ES-I3 (cell line): Measurements from ENCODE around the gene CD81.

Experiments
- H3K36me3 ChIP-seq: 2 replicates; pipeline ENCODE4 v1.6.1; 2013; ENCODE audit warnings: mild to moderate bottlenecking, low read length, control low read depth, moderate library complexity; ENCODE audit not compliant: insufficient read depth
- H3K4me1 ChIP-seq: 2 replicates; pipeline ENCODE4 v1.6.1; 2013; ENCODE audit warnings: mild to moderate bottlenecking, control low read depth, low read length; ENCODE audit not compliant: insufficient read depth
- H3K9ac ChIP-seq: 2 replicates; pipeline ENCODE4 v1.6.1; 2013; ENCODE audit warnings: low read depth, mild to moderate bottlenecking, low read length, moderate library complexity
- H3K9me3 ChIP-seq: 2 replicates; pipeline ENCODE4 v1.6.1; 2013; ENCODE audit warnings: mild to moderate bottlenecking, low read length, moderate library complexity; ENCODE audit not compliant: control insufficient read depth, insufficient read depth

The CD81 gene

DNA sequence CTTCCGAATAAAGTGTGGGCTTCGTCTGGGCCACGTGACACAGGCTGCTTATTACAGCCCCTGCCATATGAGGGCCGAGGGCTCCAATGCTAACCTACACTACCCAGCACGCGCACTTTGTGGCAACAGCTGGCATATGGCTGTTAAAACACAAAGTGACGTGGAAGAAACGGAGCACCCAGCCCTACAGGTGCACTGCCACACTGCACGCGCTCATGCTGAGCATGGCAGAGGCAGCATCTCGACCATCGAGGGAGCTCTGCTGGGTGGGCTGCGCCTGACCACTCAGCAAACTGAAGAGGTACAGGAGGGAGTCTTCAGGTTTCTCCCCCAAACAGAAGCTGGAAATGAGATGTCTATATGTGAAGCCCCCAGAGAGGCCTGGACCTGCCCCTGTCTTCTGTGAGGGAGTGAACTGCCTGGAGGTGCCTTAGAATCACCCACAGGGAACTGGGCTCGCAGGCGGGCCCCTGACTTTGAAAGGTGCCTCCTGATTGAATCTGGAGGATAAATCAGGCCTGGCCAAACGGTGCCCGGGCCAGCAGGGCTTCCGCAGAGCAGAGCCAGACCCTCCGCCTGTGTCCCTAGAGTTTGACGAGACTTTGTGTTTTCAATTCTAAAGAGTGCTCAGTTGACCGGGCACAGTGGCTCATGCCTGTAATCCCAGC, 41.7 kb downstream of the CD81 start:
- no peaks in the 10 kb centered on the region for H3K36me3 ChIP-seq
- H3K9ac ChIP-seq: no peak overlapping the region
- no peaks in the 10 kb centered on the region for H3K4me1 ChIP-seq
- H3K9me3 ChIP-seq: no peaks in the 10 kb centered on the region

DNA sequence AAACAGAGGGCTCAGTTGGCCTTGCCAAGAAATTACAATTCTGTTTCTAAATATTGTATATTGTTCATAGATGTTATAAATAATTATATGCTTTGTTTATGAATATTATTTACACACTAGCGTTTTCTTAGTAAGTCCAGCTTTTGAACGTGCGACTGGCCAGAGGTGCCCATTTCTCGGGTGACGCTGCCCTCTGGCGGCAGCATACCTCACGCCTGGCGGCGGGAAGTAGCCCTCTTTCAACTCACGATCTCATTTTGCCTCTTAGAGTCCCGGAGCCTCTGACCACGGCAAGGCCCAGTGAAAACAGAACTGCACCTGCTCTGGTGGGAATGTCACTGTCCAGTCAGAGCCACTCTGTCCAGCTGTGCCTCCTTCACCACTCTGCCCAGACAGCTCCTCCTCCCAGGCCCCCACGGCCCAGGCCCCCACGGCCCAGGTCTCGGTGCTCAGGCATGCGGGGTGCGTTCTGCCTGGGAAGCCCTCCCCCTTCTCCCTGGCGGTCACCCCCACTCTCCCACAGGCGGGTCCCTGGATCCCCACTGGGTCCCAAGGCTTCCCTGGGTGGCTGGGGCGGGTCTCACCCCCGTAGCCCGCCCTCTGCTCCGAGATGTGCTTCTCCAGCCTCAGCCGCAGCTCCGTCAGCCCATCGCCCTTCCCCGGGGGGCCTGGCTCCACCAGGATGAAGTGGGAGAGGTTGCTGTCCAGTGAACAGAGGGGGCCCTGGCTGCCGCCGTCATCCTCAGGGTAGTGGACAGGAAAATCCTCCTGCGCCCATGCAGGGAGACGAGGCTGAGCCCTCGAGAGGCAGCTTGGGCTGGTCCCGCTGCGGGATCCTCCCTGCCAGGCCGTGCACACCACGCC, 42.8 kb downstream of the CD81 start:
- H3K9ac ChIP-seq: no peak overlapping the region
- H3K9me3 ChIP-seq: no peaks in the 10 kb centered on the region
- H3K4me1 ChIP-seq: no peaks in the 10 kb centered on the region
- H3K36me3 ChIP-seq: no peaks in the 10 kb centered on the region

DNA sequence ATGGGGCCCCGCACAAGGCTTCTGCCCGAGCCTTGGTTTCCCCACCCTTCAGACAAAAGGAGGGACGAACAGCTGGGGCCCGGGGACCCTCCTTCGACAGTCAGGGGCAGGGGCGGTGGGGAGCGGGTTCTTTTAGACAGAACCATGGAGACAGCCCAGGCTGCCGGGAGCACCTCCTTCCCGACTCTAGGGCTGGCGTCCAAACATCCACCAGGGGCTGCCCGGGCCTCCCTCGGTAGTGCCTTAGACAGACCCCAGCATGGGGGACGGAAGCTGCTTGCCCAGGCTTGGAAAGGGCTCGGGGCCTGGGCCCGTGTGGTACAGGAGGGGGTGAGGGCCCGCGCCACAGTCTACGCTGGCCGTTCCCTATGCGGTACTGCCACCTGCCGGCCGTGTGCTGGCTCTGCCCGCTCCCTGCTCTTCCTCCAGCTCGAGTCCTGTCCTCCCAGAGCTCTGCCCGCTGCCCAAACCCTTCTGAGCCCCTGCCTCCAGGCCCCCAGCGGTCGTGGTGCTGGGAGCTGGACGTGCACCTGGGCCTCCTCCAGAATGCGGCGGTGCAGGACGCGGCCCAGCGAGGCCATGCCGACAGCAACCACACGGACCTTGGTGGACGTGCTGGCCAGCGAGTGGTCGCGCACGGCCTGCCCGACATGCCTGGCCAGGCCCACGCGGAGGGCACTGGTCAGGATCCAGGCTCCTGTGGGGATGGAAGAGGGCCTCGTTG, 43.6 kb downstream of the CD81 start:
- no peak overlapping the region for H3K9ac ChIP-seq
- no peaks in the 10 kb centered on the region for H3K9me3 ChIP-seq
- no peaks in the 10 kb centered on the region for H3K4me1 ChIP-seq
- no peaks in the 10 kb centered on the region for H3K36me3 ChIP-seq

DNA sequence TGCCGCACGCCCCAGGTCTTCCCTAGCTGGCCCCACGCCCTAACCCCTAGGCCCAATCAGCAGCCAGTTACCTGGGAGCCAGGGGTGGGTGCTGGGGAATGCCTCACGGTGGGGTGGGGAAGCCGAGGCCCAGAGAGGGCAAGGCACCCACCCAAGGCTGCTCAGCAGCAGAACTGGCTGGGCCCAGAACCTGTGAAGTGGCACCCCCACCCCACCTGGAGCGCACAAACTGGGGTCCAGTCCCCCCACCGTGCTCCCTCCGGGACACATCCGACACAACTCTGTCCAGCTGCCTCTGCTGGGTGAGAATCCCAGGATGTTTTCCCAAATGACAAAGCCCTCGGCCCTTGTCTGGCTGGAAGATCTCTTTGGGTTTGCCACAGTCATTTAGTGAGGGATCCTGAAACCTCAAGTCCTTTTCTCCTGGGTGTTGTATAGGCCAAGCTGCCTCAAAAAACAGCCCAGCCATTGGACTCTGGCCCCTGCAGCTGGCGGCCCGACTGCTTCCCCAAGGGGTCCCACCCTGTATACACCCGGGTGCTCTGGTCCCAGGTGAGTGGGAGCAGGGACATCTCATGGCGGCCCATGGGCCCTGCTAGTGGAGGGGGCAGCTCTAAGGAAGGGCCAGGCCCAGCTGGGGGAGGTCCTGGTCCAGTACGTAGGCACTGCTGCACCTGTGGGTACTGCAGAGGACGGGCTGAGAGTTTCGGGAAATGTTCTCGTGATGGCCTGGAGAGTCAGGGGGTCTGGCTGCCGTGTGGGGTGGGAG, 44.3 kb downstream of the CD81 start:
- Histone ChIP-seq H3K36me3 (no peaks in the 10 kb centered on the region), H3K9ac (no peak overlapping the region), H3K9me3 (no peaks in the 10 kb centered on the region), H3K4me1 (no peaks in the 10 kb centered on the region)

DNA sequence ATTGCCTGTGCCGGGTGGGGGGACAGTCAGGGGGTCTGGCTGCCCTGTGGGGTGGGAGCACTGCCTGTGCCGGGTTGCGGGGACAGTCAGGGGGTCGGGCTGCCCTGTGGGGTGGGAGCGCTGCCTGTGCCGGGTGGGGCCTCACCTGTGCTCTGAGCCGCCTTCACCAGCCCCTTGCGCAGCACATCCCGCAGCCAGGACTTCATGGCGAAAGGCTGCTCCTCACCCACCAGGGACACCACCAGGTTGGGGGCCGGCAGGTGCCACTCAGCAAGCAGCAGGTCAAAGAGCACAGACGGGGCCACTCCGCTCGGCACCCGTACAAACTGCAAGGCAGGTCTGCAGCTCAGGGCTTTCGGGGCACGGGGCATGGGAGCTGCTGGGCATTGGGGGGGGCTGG, 44.9 kb downstream of the CD81 start:
- no peaks in the 10 kb centered on the region for H3K4me1 ChIP-seq
- no peak overlapping the region for H3K9ac ChIP-seq
- H3K9me3 ChIP-seq: no peaks in the 10 kb centered on the region
- no peaks in the 10 kb centered on the region for H3K36me3 ChIP-seq

DNA sequence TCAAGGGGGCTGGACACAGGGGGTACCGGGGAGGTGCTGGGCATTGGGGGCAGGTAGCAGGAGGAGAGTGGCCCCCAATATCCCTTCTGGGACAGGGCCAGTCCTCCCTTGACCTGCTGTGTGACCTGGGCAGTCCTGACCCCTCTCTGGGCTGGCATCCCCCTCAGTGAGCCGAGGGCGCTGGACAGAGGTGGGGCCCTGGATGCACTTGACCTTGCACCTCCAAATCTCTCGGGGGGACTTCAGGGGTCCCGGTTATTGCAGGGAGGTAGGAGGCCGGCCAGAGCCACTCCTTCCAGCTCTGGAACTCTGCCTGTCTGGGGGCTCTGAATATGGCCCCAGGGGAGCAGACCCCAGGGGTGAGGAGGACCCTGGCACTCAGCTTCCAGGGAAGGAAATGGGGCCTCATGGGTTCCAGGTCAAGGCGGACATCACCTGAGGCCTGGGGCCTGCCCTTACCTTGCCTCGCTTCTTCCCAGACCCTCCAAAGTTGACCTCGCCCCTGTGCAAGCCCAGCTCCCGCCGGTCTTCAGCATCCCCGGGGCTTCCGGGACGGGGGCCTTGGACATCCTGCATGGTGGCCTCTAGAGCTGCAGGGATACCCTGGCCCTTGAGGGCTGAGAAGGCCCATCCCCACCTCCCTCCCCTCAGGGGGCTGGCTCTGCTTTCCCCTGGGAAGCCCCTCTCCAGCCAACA, 45.5 kb downstream of the CD81 start:
- Histone ChIP-seq H3K4me1 (no peaks in the 10 kb centered on the region), H3K9ac (no peak overlapping the region), H3K9me3 (no peaks in the 10 kb centered on the region)

DNA sequence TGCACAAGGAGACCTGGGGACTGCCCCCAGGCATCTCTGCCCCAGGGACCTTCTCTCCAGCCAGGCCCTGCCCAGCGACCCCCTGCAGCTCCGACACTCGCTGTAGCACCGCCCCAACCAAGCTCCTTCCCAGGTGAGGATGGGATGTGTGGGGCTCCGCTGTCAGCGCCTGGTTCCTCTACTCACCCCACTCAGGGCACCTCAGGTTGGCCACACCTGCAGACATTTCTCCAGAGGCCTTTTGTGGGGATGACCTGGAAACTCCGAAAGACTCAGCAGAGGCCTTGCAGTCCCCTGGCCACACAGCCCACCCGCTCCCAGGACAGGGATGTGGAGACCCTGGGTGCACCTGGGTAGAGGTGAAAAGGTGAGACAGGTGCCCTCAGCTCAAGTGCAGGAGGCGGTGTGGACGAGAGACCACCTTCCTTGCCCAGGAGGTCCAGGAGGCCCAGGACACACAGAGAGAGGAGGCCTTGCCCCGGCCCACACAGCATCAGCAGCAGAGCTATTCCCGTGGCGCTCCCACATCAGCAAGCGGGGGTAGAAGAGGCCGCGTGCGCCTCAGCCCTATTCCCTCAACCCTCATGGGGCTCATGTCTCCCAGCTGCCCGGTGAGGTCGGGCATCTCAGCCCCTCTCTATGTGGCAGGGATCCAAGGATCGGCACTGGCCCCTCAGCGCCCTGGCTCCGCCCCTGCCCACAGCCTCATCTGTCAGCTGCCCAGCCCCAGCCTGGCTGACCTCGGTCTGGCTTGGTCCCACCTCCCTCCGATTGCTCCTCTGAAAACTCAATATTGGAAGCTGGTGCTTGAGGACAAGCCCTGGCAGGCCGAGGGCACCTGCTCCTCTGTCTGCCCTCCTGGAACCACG, 46.3 kb downstream of the CD81 start:
- Histone ChIP-seq H3K9me3 (no peaks in the 10 kb centered on the region), H3K36me3 (no peaks in the 10 kb centered on the region), H3K4me1 (no peaks in the 10 kb centered on the region), H3K9ac (no peak overlapping the region)

More for the DNA sequence above, 45.5 kb downstream of the CD81 start:
- no peaks in the 10 kb centered on the region for H3K36me3 ChIP-seq

DNA sequence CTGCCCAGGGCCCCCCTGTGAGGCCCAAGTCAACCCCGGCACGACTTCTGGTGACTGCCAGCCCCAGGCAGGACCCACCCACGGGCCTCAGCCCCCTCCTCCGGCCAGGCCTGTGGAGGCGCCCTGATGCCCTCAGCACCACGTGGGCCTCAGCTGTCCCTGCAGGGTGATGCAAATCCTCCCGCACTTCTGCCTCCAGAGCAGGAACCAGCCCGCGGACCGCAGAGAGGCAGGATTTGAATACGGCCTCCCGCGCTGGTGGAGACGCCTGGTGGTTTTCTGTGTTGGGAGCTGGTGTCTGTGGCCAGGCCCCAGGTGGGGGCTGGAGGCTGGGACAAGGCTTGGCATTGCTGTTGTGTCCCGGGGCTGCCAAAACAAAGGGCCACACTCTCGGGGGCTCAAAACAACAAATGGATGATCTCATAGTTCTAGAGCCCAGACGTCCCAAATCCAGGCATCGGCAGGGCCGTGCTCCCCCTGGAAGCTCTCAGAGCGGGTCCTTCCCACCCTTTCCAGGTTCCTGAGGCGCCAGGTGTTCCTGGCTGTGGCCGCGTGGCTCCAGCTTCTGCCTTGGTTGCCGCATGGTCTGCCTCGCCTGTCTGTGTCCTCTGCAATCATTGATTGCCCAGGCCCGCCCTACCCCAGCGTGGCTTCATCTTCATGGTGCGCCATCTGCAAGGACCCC, 47.8 kb downstream of the CD81 start:
- no peak overlapping the region for H3K9ac ChIP-seq
- no peaks in the 10 kb centered on the region for H3K36me3 ChIP-seq
- no peaks in the 10 kb centered on the region for H3K4me1 ChIP-seq
- H3K9me3 ChIP-seq: no peaks in the 10 kb centered on the region

DNA sequence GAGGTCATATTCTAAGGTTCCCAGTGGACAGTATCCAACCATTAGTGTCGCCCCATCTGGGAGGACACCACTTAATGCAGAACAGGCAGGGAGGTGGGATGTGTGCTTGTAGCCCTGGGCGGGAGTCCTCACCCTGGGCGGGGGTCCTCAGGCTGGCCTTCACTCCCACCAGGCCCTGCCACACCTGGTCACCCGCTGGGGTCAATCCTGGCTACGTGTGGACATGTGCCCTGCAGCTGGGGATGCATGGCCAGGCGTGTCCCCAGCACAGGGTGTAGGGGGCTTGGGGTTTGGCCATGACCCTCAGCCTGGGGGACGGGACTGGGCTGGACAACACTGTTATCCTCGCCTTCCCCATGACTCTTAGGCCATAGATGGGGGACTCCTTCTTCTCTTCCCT, 48.4 kb downstream of the CD81 start:
- no peak overlapping the region for H3K9ac ChIP-seq

DNA sequence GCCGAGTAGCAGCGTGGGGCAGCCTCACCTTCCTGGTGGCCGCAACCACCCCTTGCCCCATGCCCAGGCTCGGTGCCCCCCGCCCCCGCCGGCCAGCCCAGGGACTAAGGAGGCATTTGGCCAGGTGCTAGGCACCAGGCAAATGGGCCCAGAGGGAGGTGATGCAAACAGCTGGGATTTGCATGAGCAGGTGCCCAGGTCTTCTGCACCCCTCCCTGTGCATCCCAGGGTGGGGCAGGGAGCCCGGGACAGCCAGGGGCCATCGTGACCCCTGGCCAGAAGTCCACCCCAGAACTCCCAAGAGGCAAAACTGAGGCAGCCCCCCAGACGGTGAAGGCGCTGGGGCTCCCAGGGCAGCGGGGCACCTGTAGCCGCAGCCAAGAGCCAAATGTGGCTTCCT, 49.1 kb downstream of the CD81 start:
- Histone ChIP-seq H3K9me3 (no peaks in the 10 kb centered on the region), H3K9ac (no peak overlapping the region), H3K4me1 (no peaks in the 10 kb centered on the region), H3K36me3 (no peaks in the 10 kb centered on the region)

More for the DNA sequence above, 48.4 kb downstream of the CD81 start:
- Histone ChIP-seq H3K9me3 (no peaks in the 10 kb centered on the region), H3K36me3 (no peaks in the 10 kb centered on the region), H3K4me1 (no peaks in the 10 kb centered on the region)

DNA sequence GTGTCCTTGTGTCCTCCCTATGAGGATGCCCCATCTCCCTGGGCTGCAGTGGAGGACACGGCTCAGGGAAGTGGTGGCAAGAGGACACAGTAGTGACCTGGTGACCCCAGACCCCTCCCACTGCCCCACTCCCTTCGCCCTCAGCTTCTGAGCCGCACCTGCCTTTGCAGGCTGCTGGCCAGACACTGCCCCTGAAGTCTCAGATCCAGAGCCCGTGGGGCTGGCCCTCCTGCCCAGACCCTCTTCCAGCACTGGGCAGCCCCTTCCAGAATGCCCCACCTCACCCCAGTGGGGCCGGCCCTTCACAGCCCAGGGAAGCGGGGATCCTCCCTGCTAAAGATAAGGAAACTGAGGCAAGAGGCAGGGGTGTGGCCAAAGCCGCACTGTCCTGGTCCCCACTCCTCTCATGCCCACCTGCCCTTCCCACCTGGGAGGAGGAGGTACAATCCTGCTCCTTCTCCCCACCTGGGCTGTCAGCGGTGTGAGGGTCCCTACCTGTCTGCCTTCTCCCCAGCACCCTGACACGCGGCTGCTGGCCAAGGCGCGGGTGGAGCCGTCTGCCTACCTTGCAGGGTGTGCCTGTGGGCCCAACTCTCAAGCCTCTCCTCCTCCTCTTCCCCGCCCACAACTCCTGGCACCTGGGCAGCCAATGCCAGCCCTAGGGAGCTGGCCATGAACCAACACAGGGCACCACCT, 49.9 kb downstream of the CD81 start:
- Histone ChIP-seq H3K36me3 (no peaks in the 10 kb centered on the region), H3K9me3 (no peaks in the 10 kb centered on the region), H3K9ac (no peak overlapping the region)

DNA sequence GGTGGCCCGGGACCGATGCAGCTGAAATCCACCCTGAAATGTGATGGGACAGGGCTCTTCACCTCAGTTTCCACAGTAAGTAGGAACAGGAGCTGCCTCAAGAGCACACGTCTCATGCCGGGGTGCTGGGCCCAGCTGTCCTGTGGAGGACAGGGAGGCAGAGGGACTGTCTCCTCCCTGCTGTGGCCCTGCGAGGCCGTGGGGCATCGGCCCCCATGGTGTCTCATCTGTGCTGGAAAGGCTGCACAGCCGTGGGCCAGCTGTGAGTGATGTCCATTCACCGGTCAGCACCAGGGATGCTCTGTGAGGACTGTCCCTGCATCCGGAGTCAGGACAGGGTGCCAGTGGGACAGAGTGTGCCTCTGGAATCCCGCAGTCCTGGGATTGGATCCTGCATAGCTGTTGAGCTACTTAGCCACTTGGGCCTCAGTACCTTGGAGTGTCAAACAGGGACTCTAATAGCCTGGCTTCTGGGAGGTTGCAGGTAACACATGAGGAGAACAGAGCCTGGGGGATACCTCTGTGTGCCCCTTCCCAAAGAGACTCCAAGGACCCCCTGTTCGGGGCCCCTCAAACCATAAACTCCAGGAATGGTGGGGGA, 50.7 kb downstream of the CD81 start:
- H3K36me3 ChIP-seq: no peaks in the 10 kb centered on the region
- H3K9ac ChIP-seq: no peak overlapping the region
- no peaks in the 10 kb centered on the region for H3K9me3 ChIP-seq
- H3K4me1 ChIP-seq: no peaks in the 10 kb centered on the region

More for the DNA sequence above, 49.9 kb downstream of the CD81 start:
- no peaks in the 10 kb centered on the region for H3K4me1 ChIP-seq
